Colonic mucosa (tissue), 4 donors: ENCODE measurements around the gene BBS12. TPM values are rescaled to one million over a fixed set of nuclear protein-coding genes. Genes with fewer than 3 reads are reported as not detected.

Experiments used
- DNase-seq: peaks from one replicate; pipeline ENCODE4 v3.0.0-alpha.2; 2020
- H3K27ac ChIP-seq: fragments of 200-600 bp; one replicate; pipeline ENCODE4 v1.8.0; 2021
- H3K27me3 ChIP-seq: fragments of 200-600 bp; one replicate; pipeline ENCODE4 v1.8.0; 2021
- H3K36me3 ChIP-seq: fragments of 200-600 bp; one replicate; pipeline ENCODE4 v1.8.0; 2021
- H3K4me1 ChIP-seq: fragments of 200-600 bp; one replicate; pipeline ENCODE4 v1.8.0; 2021; ENCODE audit warnings: mild to moderate bottlenecking
- H3K4me3 ChIP-seq: fragments of 200-600 bp; one replicate; pipeline ENCODE4 v1.8.0; 2021
- H3K9ac ChIP-seq, 2 donors: one replicate each; pipeline ENCODE4 v1.7.0; 2013; ENCODE audit warnings: control low read depth in 2 of 2, low read depth in 2 of 2, low read length in 2 of 2
- H3K9me3 ChIP-seq: fragments of 200-600 bp; one replicate; pipeline ENCODE4 v1.8.0; 2021
- intact Hi-C: fragments of 100-400 bp; cut with DNase I; formaldehyde crosslinking; loops from one replicate; pipeline ENCODE4 v1.14.1; 2022
- total RNA-seq, 2 donors: library from RNA; stranded (reverse); fragmentation: NEBNext Ultra II Directional in 1 of 2; extraction: Animal tissue kit (Norgen Biotek cat#: 25700) in 1 of 2; gene quantifications; one replicate each; pipeline ENCODE4 v1.2.1, GENCODE V29; 2021
- TF ChIP-seq, protein P1 (sequence below): fragments of 200-600 bp; IDR thresholded peaks from one replicate; pipeline ENCODE4 v1.8.0; 2022; ENCODE audit warnings: antibody characterized with exemption, mild to moderate bottlenecking
- donor health status: healthy.
- donor health status: DM: no; HTN: no; CAD: no.
- donor health status: DM: no; HTN: no; CAD: no.

BBS12 gene
- total RNA-seq, 2 donors from 2014 or later = 1.9 to 4.8 TPM

DNA sequence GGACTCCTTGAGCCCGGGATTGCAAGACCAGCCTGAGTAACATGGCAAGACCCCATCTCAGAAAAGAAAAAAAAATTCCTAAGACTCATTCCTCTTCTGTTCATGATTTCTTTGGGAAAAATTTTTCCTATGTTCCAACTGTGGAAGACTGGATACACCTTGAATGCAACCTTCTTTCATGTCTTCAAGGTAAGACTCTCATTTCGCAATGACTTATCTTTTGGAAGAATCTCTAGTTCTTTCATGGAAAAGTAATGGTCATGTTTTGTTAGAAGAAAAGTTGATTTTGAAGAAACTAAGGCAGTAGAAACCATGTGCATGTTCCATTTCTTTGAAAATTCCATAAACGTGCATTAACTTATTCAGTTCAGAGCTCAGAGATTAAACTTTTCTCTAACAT, 26.0 kb upstream of the BBS12 start:
- Histone ChIP-seq H3K9ac (no peak overlapping the region), H3K4me1 (peaks cover 8% of the 10 kb centered on the region), H3K36me3 (no peaks in the 10 kb centered on the region), H3K9me3 (no peaks in the 10 kb centered on the region), H3K4me3 (no peak overlapping the region), H3K27me3 (no peaks in the 10 kb centered on the region), H3K27ac (no peak overlapping the region)
- TF ChIP-seq, protein P1, sequence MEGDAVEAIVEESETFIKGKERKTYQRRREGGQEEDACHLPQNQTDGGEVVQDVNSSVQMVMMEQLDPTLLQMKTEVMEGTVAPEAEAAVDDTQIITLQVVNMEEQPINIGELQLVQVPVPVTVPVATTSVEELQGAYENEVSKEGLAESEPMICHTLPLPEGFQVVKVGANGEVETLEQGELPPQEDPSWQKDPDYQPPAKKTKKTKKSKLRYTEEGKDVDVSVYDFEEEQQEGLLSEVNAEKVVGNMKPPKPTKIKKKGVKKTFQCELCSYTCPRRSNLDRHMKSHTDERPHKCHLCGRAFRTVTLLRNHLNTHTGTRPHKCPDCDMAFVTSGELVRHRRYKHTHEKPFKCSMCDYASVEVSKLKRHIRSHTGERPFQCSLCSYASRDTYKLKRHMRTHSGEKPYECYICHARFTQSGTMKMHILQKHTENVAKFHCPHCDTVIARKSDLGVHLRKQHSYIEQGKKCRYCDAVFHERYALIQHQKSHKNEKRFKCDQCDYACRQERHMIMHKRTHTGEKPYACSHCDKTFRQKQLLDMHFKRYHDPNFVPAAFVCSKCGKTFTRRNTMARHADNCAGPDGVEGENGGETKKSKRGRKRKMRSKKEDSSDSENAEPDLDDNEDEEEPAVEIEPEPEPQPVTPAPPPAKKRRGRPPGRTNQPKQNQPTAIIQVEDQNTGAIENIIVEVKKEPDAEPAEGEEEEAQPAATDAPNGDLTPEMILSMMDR = no peak
- DNase-seq = no peak
- intact Hi-C loops = no loop called here

- H3K9me3 ChIP-seq = no peaks in the 10 kb centered on the region
- H3K4me1 ChIP-seq = peaks cover 2% of the 10 kb centered on the region
- H3K27me3 ChIP-seq = no peaks in the 10 kb centered on the region
- H3K36me3 ChIP-seq = no peaks in the 10 kb centered on the region
- no peak overlapping the region for H3K27ac ChIP-seq
- H3K9ac ChIP-seq = no peak overlapping the region
- TF ChIP-seq, protein P1 = no peak
- no peak overlapping the region for H3K4me3 ChIP-seq
- DNase-seq = no peak
- intact Hi-C loops = no loop called here
Measured at GRCh38 chr4:122707497-122707896, 25.0 kb upstream of the BBS12 start.

- intact Hi-C loops = no loop called here
- Histone ChIP-seq H3K9me3 (no peaks in the 10 kb centered on the region), H3K9ac (no peak overlapping the region), H3K36me3 (no peaks in the 10 kb centered on the region), H3K4me3 (no peak overlapping the region), H3K4me1 (no peaks in the 10 kb centered on the region), H3K27ac (no peak overlapping the region), H3K27me3 (no peaks in the 10 kb centered on the region)
- no peak for DNase-seq
- TF ChIP-seq, protein P1 = no peak
Measured at GRCh38 chr4:122709236-122709635, 23.3 kb upstream of the BBS12 start.

- Histone ChIP-seq H3K36me3 (no peaks in the 10 kb centered on the region), H3K27ac (no peak overlapping the region), H3K4me1 (no peaks in the 10 kb centered on the region), H3K27me3 (no peaks in the 10 kb centered on the region), H3K9ac (no peak overlapping the region), H3K9me3 (no peaks in the 10 kb centered on the region), H3K4me3 (no peak overlapping the region)
- DNase-seq = no peak
- TF ChIP-seq, protein P1 = no peak
- intact Hi-C loops = no loop called here
Measured at GRCh38 chr4:122710434-122711308, 21.8 kb upstream of the BBS12 start.

GRCh38 chr4:122711919-122712318, 20.6 kb upstream of the BBS12 start:
- no peaks in the 10 kb centered on the region for H3K4me1 ChIP-seq
- H3K27ac ChIP-seq = no peak overlapping the region
- no peak overlapping the region for H3K9ac ChIP-seq
- H3K9me3 ChIP-seq = no peaks in the 10 kb centered on the region
- TF ChIP-seq, protein P1 = no peak
- no peaks in the 10 kb centered on the region for H3K36me3 ChIP-seq
- no peak for DNase-seq
- H3K27me3 ChIP-seq = no peaks in the 10 kb centered on the region
- no peak overlapping the region for H3K4me3 ChIP-seq
- intact Hi-C loops = no loop called here
